Astrocyte (in vitro differentiated cells and primary cell): ENCODE results near the gene SELENOT. TPM values are rescaled to one million over a fixed set of nuclear protein-coding genes. Genes with fewer than 3 reads are reported as not detected.
A peak's percentile ranks its signal among the peaks of the same experiment; 100 is the strongest.
"Not testable (repeated sequence)": the region's sequence is repeated elsewhere in the genome, so short reads cannot be mapped to it uniquely, and the experiment has no call there.

Experiments used
- DNase-seq: peaks from one replicate; pipeline ENCODE4 v3.0.0-alpha.2; 2010; ENCODE audit warnings: low read depth
- FAIRE-seq: peaks from 2 replicates; lab custom pipeline; 2011; peaks lifted over from hg19 to GRCh38; lab: Jason Lieb, UNC
- H2AFZ ChIP-seq: 2 replicates; pipeline ENCODE4 v1.6.0; 2012; ENCODE audit warnings: low read depth, low read length, inconsistent platforms
- H3K27ac ChIP-seq: 2 replicates; pipeline ENCODE4 v1.5.1; 2011; ENCODE audit warnings: low read depth, low read length, inconsistent platforms
- H3K27me3 ChIP-seq: 2 replicates; pipeline ENCODE4 v1.6.0; 2011; ENCODE audit warnings: low read length, inconsistent platforms; ENCODE audit not compliant: insufficient read depth
- H3K36me3 ChIP-seq: 2 replicates; pipeline ENCODE4 v1.5.1; 2011; ENCODE audit warnings: low read length, inconsistent platforms; ENCODE audit not compliant: insufficient read depth
- H3K4me1 ChIP-seq: 2 replicates; pipeline ENCODE4 v1.5.1; 2011; ENCODE audit warnings: low read length, inconsistent platforms; ENCODE audit not compliant: insufficient read depth
- H3K4me2 ChIP-seq: 2 replicates; pipeline ENCODE4 v1.6.0; 2012; ENCODE audit warnings: low read length, inconsistent platforms
- H3K4me3 ChIP-seq: 2 replicates; pipeline ENCODE4 v1.5.1; 2011; ENCODE audit warnings: low read depth, mild to moderate bottlenecking, low read length, inconsistent platforms; ENCODE audit not compliant: insufficient read depth
- H3K79me2 ChIP-seq: 2 replicates; pipeline ENCODE4 v1.6.0; 2012; ENCODE audit warnings: mild to moderate bottlenecking, low read length, inconsistent platforms; ENCODE audit not compliant: insufficient read depth
- H3K9ac ChIP-seq: 2 replicates; pipeline ENCODE4 v1.6.0; 2012; ENCODE audit warnings: mild to moderate bottlenecking, low read length, inconsistent platforms
- H3K9me3 ChIP-seq: 2 replicates; pipeline ENCODE4 v1.5.1; 2012; ENCODE audit warnings: low read depth, mild to moderate bottlenecking, low read length, inconsistent platforms; ENCODE audit not compliant: insufficient read depth
- H4K20me1 ChIP-seq: 2 replicates; pipeline ENCODE4 v1.6.0; 2012; ENCODE audit warnings: low read length, inconsistent platforms; ENCODE audit not compliant: insufficient read depth
- H3K27ac Mint-ChIP-seq: one replicate; pipeline ENCODE4 v1.8.0; 2021; ENCODE audit warnings: mild to moderate bottlenecking, mixed read lengths; ENCODE audit not compliant: unreplicated experiment
- H3K27me3 Mint-ChIP-seq: one replicate; pipeline ENCODE4 v1.8.0; 2021; ENCODE audit warnings: low read depth, mixed read lengths; ENCODE audit not compliant: unreplicated experiment
- H3K36me3 Mint-ChIP-seq: one replicate; pipeline ENCODE4 v1.8.0; 2021; ENCODE audit warnings: low read depth, mixed read lengths; ENCODE audit not compliant: unreplicated experiment
- H3K4me1 Mint-ChIP-seq: one replicate; pipeline ENCODE4 v1.8.0; 2021; ENCODE audit warnings: low read depth, mixed read lengths; ENCODE audit not compliant: unreplicated experiment
- H3K4me3 Mint-ChIP-seq: one replicate; pipeline ENCODE4 v1.8.0; 2021; ENCODE audit warnings: mild to moderate bottlenecking, moderate library complexity, mixed read lengths; ENCODE audit not compliant: unreplicated experiment
- H3K9me3 Mint-ChIP-seq: one replicate; pipeline ENCODE4 v1.8.0; 2021; ENCODE audit warnings: mild to moderate bottlenecking, mixed read lengths; ENCODE audit not compliant: unreplicated experiment
- CTCF ChIP-seq: IDR thresholded peaks from 2 replicates; pipeline ENCODE4 v1.5.1; 2011; ENCODE audit warnings: low read depth, mild to moderate bottlenecking, inconsistent platforms, low read length, moderate library complexity; ENCODE audit not compliant: insufficient read depth
- EZH2 ChIP-seq: IDR thresholded peaks from 2 replicates; pipeline ENCODE4 v1.6.1; 2012; ENCODE audit warnings: mild to moderate bottlenecking, low read length, inconsistent platforms; ENCODE audit not compliant: insufficient read depth
- total RNA-seq: library from RNA; stranded (reverse); gene quantifications from 2 replicates; pipeline ENCODE4 v1.2.1, GENCODE V29; 2021

The SELENOT gene
- total RNA-seq, 1 donor from 2014 or later: 132 TPM

- Histone ChIP-seq H3K4me2 (peak overlapping the region; percentile 74), H3K4me1 (peaks cover 25% of the 10 kb centered on the region), H3K9ac (peak overlapping the region; percentile 62), H3K4me3 (no peak overlapping the region), H4K20me1 (peaks cover 12% of the 10 kb centered on the region), H3K9me3 (no peaks in the 10 kb centered on the region), H3K27me3 (no peaks in the 10 kb centered on the region), H3K79me2 (peaks cover 55% of the 10 kb centered on the region), H2AFZ (no peak overlapping the region), H3K36me3 (no peaks in the 10 kb centered on the region), H3K27ac (peak overlapping the region; percentile 81)
- peak overlapping the region; percentile 36 for H3K4me3 Mint-ChIP-seq
- TF ChIP-seq EZH2 (no peak), CTCF (no peak)
- FAIRE-seq (no peak), DNase-seq (peak; percentile 85)
- H3K27me3 Mint-ChIP-seq: no peaks in the 10 kb centered on the region
- H3K9me3 Mint-ChIP-seq: no peaks in the 10 kb centered on the region
- H3K27ac Mint-ChIP-seq: peak overlapping the region; percentile 81
- peaks cover 32% of the 10 kb centered on the region for H3K4me1 Mint-ChIP-seq
- no peaks in the 10 kb centered on the region for H3K36me3 Mint-ChIP-seq
Measured at GRCh38 chr3:150599611-150600297, 3.4 kb upstream of the SELENOT start.

- Mint-ChIP-seq H3K27ac (peak overlapping the region; percentile 2), H3K4me3 (peak overlapping the region; percentile 9), H3K4me1 (peaks cover 35% of the 10 kb centered on the region)
- H3K9me3 ChIP-seq, H3K36me3 ChIP-seq, H3K36me3 Mint-ChIP-seq, H3K27me3 ChIP-seq, FAIRE-seq, H2AFZ ChIP-seq, H3K4me3 ChIP-seq, H3K27me3 Mint-ChIP-seq, H3K9me3 Mint-ChIP-seq: not testable (repeated sequence)
- peak overlapping the region; percentile 81 for H3K27ac ChIP-seq
- DNase-seq: peak; percentile 48
- H3K79me2 ChIP-seq: peaks cover 61% of the 10 kb centered on the region
- peak overlapping the region; percentile 3 for H3K9ac ChIP-seq
- H4K20me1 ChIP-seq: peaks cover 23% of the 10 kb centered on the region
- H3K4me2 ChIP-seq: peak overlapping the region; percentile 74
- peaks cover 25% of the 10 kb centered on the region for H3K4me1 ChIP-seq
Measured at GRCh38 chr3:150600647-150601530, 2.2 kb upstream of the SELENOT start.

- Histone ChIP-seq H3K4me1 (peaks cover 28% of the 10 kb centered on the region), H3K79me2 (peaks cover 65% of the 10 kb centered on the region), H2AFZ (peak overlapping the region; percentile 86), H3K4me3 (peak overlapping the region; percentile 95), H3K36me3 (peaks cover 2% of the 10 kb centered on the region), H3K4me2 (peak overlapping the region; percentile 90), H3K9me3 (no peaks in the 10 kb centered on the region), H3K9ac (peak overlapping the region; percentile 98), H3K27ac (peak overlapping the region; percentile 91), H3K27me3 (no peaks in the 10 kb centered on the region), H4K20me1 (peaks cover 40% of the 10 kb centered on the region)
- Mint-ChIP-seq H3K9me3 (no peaks in the 10 kb centered on the region), H3K27me3 (no peaks in the 10 kb centered on the region), H3K36me3 (peaks cover 2% of the 10 kb centered on the region), H3K27ac (peak overlapping the region; percentile 89), H3K4me1 (peaks cover 35% of the 10 kb centered on the region), H3K4me3 (peak overlapping the region; percentile 98)
- TF ChIP-seq EZH2: no peak
- no peak for TF ChIP-seq CTCF
- DNase-seq (no peak), FAIRE-seq (no peak)
Measured at GRCh38 chr3:150602426-150603152, 532 bp upstream of the SELENOT start.
